Smooth muscle cell (in vitro differentiated cells): ENCODE results near the gene ADPRHL1. TPM values are rescaled to one million over a fixed set of nuclear protein-coding genes. Genes with fewer than 3 reads are reported as not detected.

Experiments used
- DNase-seq: peaks from one replicate; lab custom pipeline; 2025; ENCODE audit not compliant: unreplicated experiment; lab: John Stamatoyannopoulos, UW
- H2AFZ ChIP-seq: fragments of 200-600 bp; sonication (generic); 2 replicates; pipeline ENCODE4 v1.6.0; 2016; ENCODE audit warnings: antibody characterized with exemption, low read depth, mild to moderate bottlenecking
- H3F3A ChIP-seq: fragments of 200-600 bp; sonication (generic); 2 replicates; pipeline ENCODE4 v1.6.0; 2017; ENCODE audit warnings: antibody characterized with exemption, low read depth
- H3K27ac ChIP-seq: fragments of 200-600 bp; sonication (generic); 2 replicates; pipeline ENCODE4 v1.5.1; 2016; ENCODE audit warnings: low read depth, mild to moderate bottlenecking
- H3K27me3 ChIP-seq: fragments of 200-600 bp; sonication (generic); 2 replicates; pipeline ENCODE4 v1.6.1; 2016; ENCODE audit warnings: low read depth, mild to moderate bottlenecking
- H3K36me3 ChIP-seq: fragments of 200-600 bp; sonication (generic); 2 replicates; pipeline ENCODE4 v1.5.1; 2016; ENCODE audit warnings: low read depth
- H3K4me1 ChIP-seq: fragments of 200-600 bp; sonication (generic); 2 replicates; pipeline ENCODE4 v1.5.1; 2016; ENCODE audit warnings: low read depth
- H3K4me2 ChIP-seq: fragments of 200-600 bp; sonication (generic); 2 replicates; pipeline ENCODE4 v1.6.0; 2016; ENCODE audit warnings: mild to moderate bottlenecking
- H3K4me3 ChIP-seq: fragments of 200-600 bp; sonication (generic); 2 replicates; pipeline ENCODE4 v1.5.1; 2016; ENCODE audit warnings: mild to moderate bottlenecking
- H3K79me2 ChIP-seq: fragments of 200-600 bp; sonication (generic); 2 replicates; pipeline ENCODE4 v1.6.0; 2016; ENCODE audit warnings: low read depth, mild to moderate bottlenecking
- H3K9ac ChIP-seq: fragments of 200-600 bp; sonication (generic); 2 replicates; pipeline ENCODE4 v1.6.0; 2016; ENCODE audit warnings: low read depth
- H3K9me3 ChIP-seq: fragments of 200-600 bp; sonication (generic); replicated peaks from 2 replicates; pipeline ENCODE4 v1.5.1; 2016; ENCODE audit warnings: low read depth
- H4K20me1 ChIP-seq: fragments of 200-600 bp; sonication (generic); 2 replicates; pipeline ENCODE4 v1.6.0; 2016; ENCODE audit warnings: low read depth
- WGBS: methylation state at CpG from one replicate; pipeline ENCODE4 v1.1.7; 2016; ENCODE audit warnings: low lambda C conversion rate; 5-methylcytosine and 5-hydroxymethylcytosine counted together
- polyA plus RNA-seq: library from polyadenylated mRNA; unstranded; fragments of >200 nt; fragmentation: Nextera tagmentation; extraction: Ambion mirVana; gene quantifications from 2 replicates; pipeline ENCODE4 v1.2.1, GENCODE V29; 2016
- total RNA-seq: library from RNA; depleted of rRNA; stranded (reverse); fragments of >200 nt; gene quantifications from 2 replicates; pipeline ENCODE4 v1.2.3, GENCODE V29; 2014
- TF ChIP-seq, protein P1 (sequence below): fragments of 200-600 bp; sonication (generic); IDR thresholded peaks from 2 replicates; pipeline ENCODE4 v1.5.1; 2017; ENCODE audit warnings: borderline replicate concordance, mild to moderate bottlenecking, antibody characterized with exemption; ENCODE audit not compliant: insufficient read depth, poor library complexity, severe bottlenecking

The ADPRHL1 gene
- total and polyA plus RNA-seq, 2 experiments from 2014 or later: 0.18 to 1.2 TPM

DNA sequence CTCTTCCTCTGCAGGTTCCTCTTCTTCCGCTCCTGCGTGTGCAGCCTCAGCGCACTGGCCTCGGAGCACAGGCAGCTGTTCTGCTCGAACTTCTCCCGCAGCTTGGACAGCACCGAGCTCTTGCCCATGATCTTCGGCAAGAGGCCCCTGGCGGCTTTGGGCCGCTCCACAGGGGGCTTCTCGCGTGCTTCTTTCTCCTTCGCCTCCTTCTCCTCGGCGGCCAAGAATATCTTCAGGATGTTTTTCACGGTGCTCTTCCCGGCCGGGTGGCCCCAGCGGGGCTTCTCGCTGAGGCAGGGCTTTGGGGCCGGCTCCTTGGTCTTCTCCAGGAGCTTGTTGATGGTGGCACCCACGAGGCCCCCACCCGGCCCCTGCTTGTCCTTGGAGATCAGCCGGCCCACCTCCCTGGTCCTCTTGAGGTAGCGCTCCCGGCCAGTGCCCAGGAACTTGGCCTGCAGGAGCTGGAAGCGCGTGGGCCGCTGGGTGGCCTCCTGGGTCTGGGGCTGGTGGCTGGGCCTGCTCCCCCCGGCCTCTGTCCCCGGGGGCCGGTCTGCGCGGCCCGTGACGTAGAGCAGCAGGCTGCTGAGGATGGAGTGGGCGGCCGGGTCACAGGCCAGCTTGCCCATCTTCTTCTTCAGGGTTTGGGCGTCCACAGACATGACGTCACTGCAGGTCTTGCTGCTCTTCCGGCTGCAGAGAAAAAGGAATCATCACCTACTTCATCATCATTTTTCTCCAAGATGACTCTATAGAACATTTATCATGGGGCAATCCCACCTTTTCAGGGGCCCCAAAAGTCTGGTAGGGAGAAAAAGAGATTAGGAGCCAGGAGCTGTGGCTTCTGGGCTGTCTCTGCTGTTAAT is 45.5 kb downstream of the ADPRHL1 start:
- no peak for DNase-seq
- no peaks in the 10 kb centered on the region for H3K27me3 ChIP-seq
- H3K79me2 ChIP-seq: no peaks in the 10 kb centered on the region
- no peak overlapping the region for H3K4me2 ChIP-seq
- WGBS: 87% methylated on average over 40 of the region's 41 CpGs
- no peak overlapping the region for H3K4me3 ChIP-seq
- H3K27ac ChIP-seq: no peak overlapping the region
- H3K36me3 ChIP-seq: no peaks in the 10 kb centered on the region
- H3F3A ChIP-seq: peaks cover 6% of the 10 kb centered on the region
- no peak overlapping the region for H3K9ac ChIP-seq
- H3K9me3 ChIP-seq: no peaks in the 10 kb centered on the region
- peaks cover 5% of the 10 kb centered on the region for H3K4me1 ChIP-seq
- TF ChIP-seq, protein P1, sequence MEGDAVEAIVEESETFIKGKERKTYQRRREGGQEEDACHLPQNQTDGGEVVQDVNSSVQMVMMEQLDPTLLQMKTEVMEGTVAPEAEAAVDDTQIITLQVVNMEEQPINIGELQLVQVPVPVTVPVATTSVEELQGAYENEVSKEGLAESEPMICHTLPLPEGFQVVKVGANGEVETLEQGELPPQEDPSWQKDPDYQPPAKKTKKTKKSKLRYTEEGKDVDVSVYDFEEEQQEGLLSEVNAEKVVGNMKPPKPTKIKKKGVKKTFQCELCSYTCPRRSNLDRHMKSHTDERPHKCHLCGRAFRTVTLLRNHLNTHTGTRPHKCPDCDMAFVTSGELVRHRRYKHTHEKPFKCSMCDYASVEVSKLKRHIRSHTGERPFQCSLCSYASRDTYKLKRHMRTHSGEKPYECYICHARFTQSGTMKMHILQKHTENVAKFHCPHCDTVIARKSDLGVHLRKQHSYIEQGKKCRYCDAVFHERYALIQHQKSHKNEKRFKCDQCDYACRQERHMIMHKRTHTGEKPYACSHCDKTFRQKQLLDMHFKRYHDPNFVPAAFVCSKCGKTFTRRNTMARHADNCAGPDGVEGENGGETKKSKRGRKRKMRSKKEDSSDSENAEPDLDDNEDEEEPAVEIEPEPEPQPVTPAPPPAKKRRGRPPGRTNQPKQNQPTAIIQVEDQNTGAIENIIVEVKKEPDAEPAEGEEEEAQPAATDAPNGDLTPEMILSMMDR: no peak
- H4K20me1 ChIP-seq: no peaks in the 10 kb centered on the region
- no peak overlapping the region for H2AFZ ChIP-seq

DNA sequence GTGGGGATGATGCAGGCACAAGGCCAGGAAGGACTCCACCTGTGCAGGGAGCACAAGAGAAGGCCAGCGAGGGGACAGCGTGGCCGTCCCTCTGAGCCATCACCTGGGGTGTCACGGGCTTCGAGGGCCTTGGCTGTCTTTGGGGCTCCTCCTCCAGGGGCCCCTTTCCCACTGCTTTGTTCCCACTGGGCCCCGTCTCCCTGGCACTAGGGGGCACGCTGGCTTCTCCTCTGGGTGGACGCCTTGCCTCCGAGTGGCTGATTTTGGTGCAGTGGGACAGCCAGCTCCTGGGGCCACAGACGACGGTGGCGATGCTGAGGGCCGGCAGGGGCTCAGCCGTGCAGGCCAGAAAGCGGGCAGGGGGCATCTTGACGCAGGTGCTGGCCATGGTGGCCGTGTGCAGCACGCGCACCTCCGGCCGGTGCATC is 46.2 kb downstream of the ADPRHL1 start:
- H4K20me1 ChIP-seq: no peaks in the 10 kb centered on the region
- H3K79me2 ChIP-seq: no peaks in the 10 kb centered on the region
- no peak overlapping the region for H3K4me2 ChIP-seq
- H3K9ac ChIP-seq: no peak overlapping the region
- WGBS: 97% methylated on average over 20 of the region's 21 CpGs
- no peak overlapping the region for H3K27ac ChIP-seq
- no peaks in the 10 kb centered on the region for H3K9me3 ChIP-seq
- H3K27me3 ChIP-seq: no peaks in the 10 kb centered on the region
- H3F3A ChIP-seq: peaks cover 6% of the 10 kb centered on the region
- TF ChIP-seq, protein P1: no peak
- no peak overlapping the region for H2AFZ ChIP-seq
- no peak for DNase-seq
- no peaks in the 10 kb centered on the region for H3K36me3 ChIP-seq
- H3K4me3 ChIP-seq: no peak overlapping the region
- H3K4me1 ChIP-seq: peaks cover 5% of the 10 kb centered on the region

DNA sequence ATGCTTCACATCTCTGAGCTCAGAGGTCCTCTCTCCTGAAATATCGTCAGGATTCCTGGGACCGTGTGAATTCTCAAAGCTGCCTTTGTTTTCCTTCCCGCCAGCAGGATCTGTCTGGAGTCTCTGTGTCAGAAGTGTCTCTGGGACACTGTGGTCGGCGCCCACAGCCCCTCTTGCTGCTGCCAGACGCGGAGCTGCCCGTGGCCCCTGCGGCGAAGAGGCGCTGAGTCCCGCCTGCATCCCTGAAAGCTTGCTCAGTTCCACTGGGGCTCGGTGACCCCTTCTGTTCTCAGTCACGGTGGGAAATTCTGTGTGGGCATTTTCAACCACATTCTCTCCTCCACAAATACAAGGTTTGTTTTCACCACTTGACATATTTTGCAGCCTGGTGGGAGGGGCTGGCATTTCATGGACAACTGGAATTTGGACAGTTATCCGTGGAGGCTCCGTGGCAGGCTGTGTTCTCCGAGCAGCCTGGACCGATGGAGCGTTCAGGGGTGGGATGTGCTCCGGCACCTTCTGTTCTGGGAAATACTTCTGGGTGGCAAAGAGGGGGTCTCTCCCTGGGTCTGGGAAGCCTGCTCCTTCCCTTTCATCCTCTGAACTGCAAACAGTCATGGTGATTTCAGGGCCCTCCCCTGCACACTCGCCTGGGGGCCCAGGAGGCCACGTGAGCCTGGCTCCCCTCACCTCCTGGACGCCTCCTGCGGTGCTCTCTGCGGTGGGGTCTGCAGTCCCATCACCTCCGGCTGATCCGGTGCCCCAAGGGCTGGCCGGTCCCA is 46.8 kb downstream of the ADPRHL1 start:
- no peak overlapping the region for H3K9ac ChIP-seq

More for the DNA sequence above, 46.8 kb downstream of the ADPRHL1 start:
- peaks cover 2% of the 10 kb centered on the region for H3K4me1 ChIP-seq
- H3K79me2 ChIP-seq: no peaks in the 10 kb centered on the region
- no peak overlapping the region for H3K4me3 ChIP-seq
- no peaks in the 10 kb centered on the region for H3K27me3 ChIP-seq
- H2AFZ ChIP-seq: no peak overlapping the region
- TF ChIP-seq, protein P1: no peak
- no peak for DNase-seq
- peaks cover under 1% of the 10 kb centered on the region for H3F3A ChIP-seq
- H3K36me3 ChIP-seq: no peaks in the 10 kb centered on the region
- no peaks in the 10 kb centered on the region for H3K9me3 ChIP-seq
- H4K20me1 ChIP-seq: no peaks in the 10 kb centered on the region
- WGBS: 81% methylated on average over 28 of the region's 28 CpGs
- H3K4me2 ChIP-seq: no peak overlapping the region
- no peak overlapping the region for H3K27ac ChIP-seq
